Stimulated activated naive CD4-positive, alpha-beta T cell treated with Interleukin-2 at 50 U/mL for 16 hours (primary cell): ENCODE measurements around the gene TAF8.
A peak's percentile ranks its signal among the peaks of the same experiment; 100 is the strongest.
"Not testable (repeated sequence)": the region's sequence is repeated elsewhere in the genome, so short reads cannot be mapped to it uniquely, and the experiment has no call there.

Experiments used
- DNase-seq: peaks from one replicate; lab custom pipeline; 2025; lab: John Stamatoyannopoulos, UW

Gene TAF8

GRCh38 chr6:42029062-42029685 is 21.1 kb upstream of the TAF8 start:
- DNase-seq: no peak

GRCh38 chr6:42029881-42030280 is 20.4 kb upstream of the TAF8 start:
- no peak for DNase-seq

GRCh38 chr6:42030585-42031506 is 19.5 kb upstream of the TAF8 start:
- peak; percentile 56 for DNase-seq

- DNase-seq: no peak
Measured at GRCh38 chr6:42032366-42032765, 18.0 kb upstream of the TAF8 start.

GRCh38 chr6:42037669-42038068 is 12.7 kb upstream of the TAF8 start:
- DNase-seq: not testable (repeated sequence)

GRCh38 chr6:42038163-42038562 is 12.2 kb upstream of the TAF8 start:
- DNase-seq: no peak

GRCh38 chr6:42038811-42039408 is 11.4 kb upstream of the TAF8 start:
- DNase-seq: no peak

- DNase-seq: no peak
Measured at GRCh38 chr6:42040856-42041480, 9.4 kb upstream of the TAF8 start.

- no peak for DNase-seq
Measured at GRCh38 chr6:42041481-42042053, 8.8 kb upstream of the TAF8 start.

GRCh38 chr6:42042108-42042507 is 8.2 kb upstream of the TAF8 start:
- no peak for DNase-seq

- DNase-seq: peak; percentile 84
Measured at GRCh38 chr6:42043787-42044475, 6.4 kb upstream of the TAF8 start.

- DNase-seq: peak; percentile 69
Measured at GRCh38 chr6:42045538-42046460, 4.5 kb upstream of the TAF8 start.

- DNase-seq: no peak
Measured at GRCh38 chr6:42046464-42047212, 3.7 kb upstream of the TAF8 start.

GRCh38 chr6:42047213-42047590 is 3.1 kb upstream of the TAF8 start:
- DNase-seq: no peak

GRCh38 chr6:42047790-42048405 is 2.4 kb upstream of the TAF8 start:
- DNase-seq: no peak

- DNase-seq: no peak
Measured at GRCh38 chr6:42049116-42049809, 1.1 kb upstream of the TAF8 start.

- DNase-seq: peak; percentile 32
Measured at GRCh38 chr6:42049948-42050296, 402 bp upstream of the TAF8 start.

GRCh38 chr6:42051268-42051653 is 937 bp downstream of the TAF8 start:
- no peak for DNase-seq

GRCh38 chr6:42053601-42054000 is 3.3 kb downstream of the TAF8 start:
- DNase-seq: no peak
